Measurements from ENCODE around the gene EFNA5.

GRCh38 chr5:107426209-107426608 lies 244.5 kb downstream of the EFNA5 start:
- TF ChIP-seq POLR2A (IDR thresholded peaks at IDR 0.05; ENCODE audit: low read length) (no peak), GATA1 (IDR thresholded peaks at IDR 0.05; ENCODE audit: low read depth, low read length) (no peak)

Data from erythroblast (primary cell).